GM23338 (cell line): Measurements from ENCODE around the gene CES1. TPM values are rescaled to one million over a fixed set of nuclear protein-coding genes. Genes with fewer than 3 reads are reported as not detected.

Experiments
- ATAC-seq: fragments of 200-7000 bp; cut with Tn5 transposase; 3 replicates; pipeline ENCODE4 v1.9.1; 2020
- DNase-seq: peaks from one replicate; pipeline ENCODE4 v3.0.0-alpha.2; 2015; ENCODE audit warnings: low spot score
- H2AFZ ChIP-seq: fragments of 200-600 bp; sonication (generic); 2 replicates; pipeline ENCODE4 v1.8.0; 2016; ENCODE audit warnings: antibody characterized with exemption, mild to moderate bottlenecking, moderate library complexity
- H3F3A ChIP-seq: fragments of 200-600 bp; sonication (generic); replicated peaks from 2 replicates; pipeline ENCODE4 v1.8.0; 2017; ENCODE audit warnings: antibody characterized with exemption, mixed run types, low read depth
- H3K27ac ChIP-seq: fragments of 200-600 bp; sonication (generic); 2 replicates; pipeline ENCODE4 v1.6.1; 2016; ENCODE audit warnings: low read depth
- H3K27me3 ChIP-seq: fragments of 200-600 bp; sonication (generic); 2 replicates; pipeline ENCODE4 v1.8.0; 2016; ENCODE audit warnings: mild to moderate bottlenecking, mixed run types, moderate library complexity; ENCODE audit not compliant: insufficient read depth
- H3K36me3 ChIP-seq: fragments of 200-600 bp; sonication (generic); 2 replicates; pipeline ENCODE4 v1.8.0; 2016; ENCODE audit warnings: mild to moderate bottlenecking; ENCODE audit not compliant: insufficient read depth
- H3K4me1 ChIP-seq: fragments of 200-600 bp; sonication (generic); 2 replicates; pipeline ENCODE4 v1.8.0; 2016; ENCODE audit warnings: mild to moderate bottlenecking, moderate library complexity; ENCODE audit not compliant: insufficient read depth
- H3K4me2 ChIP-seq: fragments of 200-600 bp; sonication (generic); 2 replicates; pipeline ENCODE4 v1.7.1; 2017; ENCODE audit warnings: mixed run types
- H3K4me3 ChIP-seq: fragments of 200-600 bp; sonication (generic); 2 replicates; pipeline ENCODE4 v1.6.1; 2016; ENCODE audit warnings: mixed run types
- H3K79me2 ChIP-seq: fragments of 200-600 bp; sonication (generic); replicated peaks from 2 replicates; pipeline ENCODE4 v1.8.0; 2017; ENCODE audit warnings: mild to moderate bottlenecking; ENCODE audit not compliant: insufficient read depth
- H3K9me2 ChIP-seq: fragments of 200-600 bp; sonication (generic); 2 replicates; pipeline ENCODE4 v1.8.0; 2017; ENCODE audit not compliant: insufficient read depth
- H4K20me1 ChIP-seq: fragments of 200-600 bp; sonication (generic); replicated peaks from 2 replicates; pipeline ENCODE4 v1.8.0; 2017; ENCODE audit warnings: mild to moderate bottlenecking; ENCODE audit not compliant: insufficient read depth
- H3K27ac Mint-ChIP-seq: 2 replicates; pipeline ENCODE4 v1.8.0; 2020; ENCODE audit warnings: inconsistent platforms, mild to moderate bottlenecking, moderate library complexity, mixed read lengths
- H3K27me3 Mint-ChIP-seq: 3 replicates; pipeline ENCODE4 v1.8.0; 2022; ENCODE audit warnings: low read depth, mild to moderate bottlenecking, moderate library complexity, mixed read lengths, inconsistent platforms; ENCODE audit not compliant: insufficient read depth, poor library complexity
- H3K36me3 Mint-ChIP-seq: 3 replicates; pipeline ENCODE4 v1.8.0; 2021; ENCODE audit warnings: low read depth, mild to moderate bottlenecking, inconsistent platforms, moderate library complexity, mixed read lengths
- H3K4me1 Mint-ChIP-seq: 3 replicates; pipeline ENCODE4 v1.8.0; 2020; ENCODE audit warnings: mild to moderate bottlenecking, inconsistent platforms, mixed read lengths
- H3K4me3 Mint-ChIP-seq: 3 replicates; pipeline ENCODE4 v1.8.0; 2021; ENCODE audit warnings: moderate library complexity, mild to moderate bottlenecking, inconsistent platforms, mixed read lengths
- H3K9me3 Mint-ChIP-seq: 3 replicates; pipeline ENCODE4 v1.8.0; 2020; ENCODE audit warnings: moderate library complexity, mild to moderate bottlenecking, inconsistent platforms, mixed read lengths
- CREB1 ChIP-seq: fragments of 250-450 bp; sonication (Bioruptor Pico); IDR thresholded peaks from 2 replicates; pipeline ENCODE4 v1.5.0; 2020; ENCODE audit warnings: low read depth, mild to moderate bottlenecking, moderate library complexity
- EZH2 ChIP-seq: fragments of 200-600 bp; sonication (generic); IDR thresholded peaks from one replicate; pipeline ENCODE4 v1.8.0; 2017; ENCODE audit warnings: antibody characterized with exemption, mild to moderate bottlenecking, low read depth; ENCODE audit not compliant: unreplicated experiment
- JUNB ChIP-seq: IDR thresholded peaks from one replicate; pipeline ENCODE4 v1.6.1; 2016; ENCODE audit warnings: antibody characterized with exemption; ENCODE audit not compliant: unreplicated experiment
- POLR2AphosphoS5 ChIP-seq: IDR thresholded peaks from 2 replicates; pipeline ENCODE4 v1.6.1; 2016; ENCODE audit warnings: antibody characterized with exemption, low read depth
- STAT1 ChIP-seq: IDR thresholded peaks from one replicate; pipeline ENCODE4 v1.6.1; 2016; ENCODE audit warnings: antibody characterized with exemption; ENCODE audit not compliant: unreplicated experiment
- ZNF331 ChIP-seq: fragments of 250-450 bp; sonication (Bioruptor Pico); IDR thresholded peaks from 2 replicates; pipeline ENCODE4 v1.5.0; 2020; ENCODE audit warnings: low read depth, mild to moderate bottlenecking, moderate library complexity
- polyA plus RNA-seq: library from polyadenylated mRNA; unstranded; fragments of >200 nt; fragmentation: Nextera tagmentation; extraction: Ambion mirVana; gene quantifications from 2 replicates; pipeline ENCODE4 v1.2.1, GENCODE V29; 2016
- total RNA-seq: library from RNA; depleted of rRNA; stranded (reverse); fragments of >200 nt; shearing (Covaris generic); gene quantifications from 2 replicates; pipeline ENCODE4 v1.2.3, GENCODE V29; 2014
- TF ChIP-seq, protein P1 (sequence below): fragments of 250-450 bp; sonication (Bioruptor Pico); IDR thresholded peaks from 2 replicates; pipeline ENCODE4 v1.5.0; 2020; ENCODE audit warnings: mild to moderate bottlenecking, moderate library complexity

The CES1 gene
- total and polyA plus RNA-seq, 2 experiments from 2014 or later = 1.5 TPM; not detected in 1

GRCh38 chr16:55871411-55872038 is 38.6 kb upstream of the CES1 start:
- Histone ChIP-seq H3F3A (no peaks in the 10 kb centered on the region), H3K27ac (no peak overlapping the region), H2AFZ (no peak overlapping the region), H4K20me1 (no peaks in the 10 kb centered on the region), H3K36me3 (no peaks in the 10 kb centered on the region), H3K79me2 (no peaks in the 10 kb centered on the region), H3K27me3 (no peaks in the 10 kb centered on the region), H3K9me2 (no peaks in the 10 kb centered on the region), H3K4me2 (no peak overlapping the region), H3K4me1 (no peaks in the 10 kb centered on the region), H3K4me3 (no peak overlapping the region)
- H3K4me3 Mint-ChIP-seq = no peak overlapping the region
- no peak for TF ChIP-seq CREB1
- no peak for TF ChIP-seq STAT1
- no peak for TF ChIP-seq EZH2
- TF ChIP-seq POLR2AphosphoS5 = no peak
- TF ChIP-seq, protein P1, sequence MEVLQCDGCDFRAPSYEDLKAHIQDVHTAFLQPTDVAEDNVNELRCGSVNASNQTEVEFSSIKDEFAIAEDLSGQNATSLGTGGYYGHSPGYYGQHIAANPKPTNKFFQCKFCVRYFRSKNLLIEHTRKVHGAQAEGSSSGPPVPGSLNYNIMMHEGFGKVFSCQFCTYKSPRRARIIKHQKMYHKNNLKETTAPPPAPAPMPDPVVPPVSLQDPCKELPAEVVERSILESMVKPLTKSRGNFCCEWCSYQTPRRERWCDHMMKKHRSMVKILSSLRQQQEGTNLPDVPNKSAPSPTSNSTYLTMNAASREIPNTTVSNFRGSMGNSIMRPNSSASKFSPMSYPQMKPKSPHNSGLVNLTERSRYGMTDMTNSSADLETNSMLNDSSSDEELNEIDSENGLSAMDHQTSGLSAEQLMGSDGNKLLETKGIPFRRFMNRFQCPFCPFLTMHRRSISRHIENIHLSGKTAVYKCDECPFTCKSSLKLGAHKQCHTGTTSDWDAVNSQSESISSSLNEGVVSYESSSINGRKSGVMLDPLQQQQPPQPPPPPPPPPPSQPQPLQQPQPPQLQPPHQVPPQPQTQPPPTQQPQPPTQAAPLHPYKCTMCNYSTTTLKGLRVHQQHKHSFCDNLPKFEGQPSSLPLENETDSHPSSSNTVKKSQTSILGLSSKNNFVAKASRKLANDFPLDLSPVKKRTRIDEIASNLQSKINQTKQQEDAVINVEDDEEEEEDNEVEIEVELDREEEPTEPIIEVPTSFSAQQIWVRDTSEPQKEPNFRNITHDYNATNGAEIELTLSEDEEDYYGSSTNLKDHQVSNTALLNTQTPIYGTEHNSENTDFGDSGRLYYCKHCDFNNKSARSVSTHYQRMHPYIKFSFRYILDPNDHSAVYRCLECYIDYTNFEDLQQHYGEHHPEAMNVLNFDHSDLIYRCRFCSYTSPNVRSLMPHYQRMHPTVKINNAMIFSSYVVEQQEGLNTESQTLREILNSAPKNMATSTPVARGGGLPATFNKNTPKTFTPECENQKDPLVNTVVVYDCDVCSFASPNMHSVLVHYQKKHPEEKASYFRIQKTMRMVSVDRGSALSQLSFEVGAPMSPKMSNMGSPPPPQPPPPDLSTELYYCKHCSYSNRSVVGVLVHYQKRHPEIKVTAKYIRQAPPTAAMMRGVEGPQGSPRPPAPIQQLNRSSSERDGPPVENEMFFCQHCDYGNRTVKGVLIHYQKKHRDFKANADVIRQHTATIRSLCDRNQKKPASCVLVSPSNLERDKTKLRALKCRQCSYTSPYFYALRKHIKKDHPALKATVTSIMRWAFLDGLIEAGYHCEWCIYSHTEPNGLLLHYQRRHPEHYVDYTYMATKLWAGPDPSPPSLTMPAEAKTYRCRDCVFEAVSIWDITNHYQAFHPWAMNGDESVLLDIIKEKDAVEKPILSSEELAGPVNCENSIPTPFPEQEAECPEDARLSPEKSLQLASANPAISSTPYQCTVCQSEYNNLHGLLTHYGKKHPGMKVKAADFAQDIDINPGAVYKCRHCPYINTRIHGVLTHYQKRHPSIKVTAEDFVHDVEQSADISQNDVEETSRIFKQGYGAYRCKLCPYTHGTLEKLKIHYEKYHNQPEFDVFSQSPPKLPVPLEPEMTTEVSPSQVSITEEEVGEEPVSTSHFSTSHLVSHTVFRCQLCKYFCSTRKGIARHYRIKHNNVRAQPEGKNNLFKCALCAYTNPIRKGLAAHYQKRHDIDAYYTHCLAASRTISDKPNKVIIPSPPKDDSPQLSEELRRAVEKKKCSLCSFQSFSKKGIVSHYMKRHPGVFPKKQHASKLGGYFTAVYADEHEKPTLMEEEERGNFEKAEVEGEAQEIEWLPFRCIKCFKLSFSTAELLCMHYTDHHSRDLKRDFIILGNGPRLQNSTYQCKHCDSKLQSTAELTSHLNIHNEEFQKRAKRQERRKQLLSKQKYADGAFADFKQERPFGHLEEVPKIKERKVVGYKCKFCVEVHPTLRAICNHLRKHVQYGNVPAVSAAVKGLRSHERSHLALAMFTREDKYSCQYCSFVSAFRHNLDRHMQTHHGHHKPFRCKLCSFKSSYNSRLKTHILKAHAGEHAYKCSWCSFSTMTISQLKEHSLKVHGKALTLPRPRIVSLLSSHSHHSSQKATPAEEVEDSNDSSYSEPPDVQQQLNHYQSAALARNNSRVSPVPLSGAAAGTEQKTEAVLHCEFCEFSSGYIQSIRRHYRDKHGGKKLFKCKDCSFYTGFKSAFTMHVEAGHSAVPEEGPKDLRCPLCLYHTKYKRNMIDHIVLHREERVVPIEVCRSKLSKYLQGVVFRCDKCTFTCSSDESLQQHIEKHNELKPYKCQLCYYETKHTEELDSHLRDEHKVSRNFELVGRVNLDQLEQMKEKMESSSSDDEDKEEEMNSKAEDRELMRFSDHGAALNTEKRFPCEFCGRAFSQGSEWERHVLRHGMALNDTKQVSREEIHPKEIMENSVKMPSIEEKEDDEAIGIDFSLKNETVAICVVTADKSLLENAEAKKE = no peak
- no peak for TF ChIP-seq JUNB
- no peak for TF ChIP-seq ZNF331 (CRISPR knock-in tag)
- no peak overlapping the region for H3K27ac Mint-ChIP-seq
- peaks cover 3% of the 10 kb centered on the region for H3K27me3 Mint-ChIP-seq
- ATAC-seq (no peak), DNase-seq (no peak)
- no peaks in the 10 kb centered on the region for H3K9me3 Mint-ChIP-seq
- H3K36me3 Mint-ChIP-seq = no peaks in the 10 kb centered on the region
- no peaks in the 10 kb centered on the region for H3K4me1 Mint-ChIP-seq

DNA sequence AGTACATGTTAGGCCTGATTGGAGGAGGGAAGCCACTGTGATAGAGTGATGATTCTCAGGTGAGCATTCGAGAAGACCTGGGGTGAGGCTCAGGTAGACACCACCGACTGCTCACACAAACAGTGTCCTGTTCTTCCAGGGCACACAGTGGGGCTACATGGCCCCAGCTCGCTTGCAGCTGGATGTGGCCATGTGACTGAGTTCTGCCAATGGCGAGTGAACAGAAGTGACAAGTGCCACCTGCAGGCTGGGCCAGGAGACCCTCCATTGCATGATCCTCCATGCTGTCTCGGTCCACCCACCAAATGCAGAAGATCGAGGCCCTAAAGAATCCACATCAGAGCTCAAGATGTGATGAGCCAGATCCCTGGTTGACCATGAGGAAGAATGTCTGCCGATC is 36.1 kb upstream of the CES1 start:
- peaks cover 6% of the 10 kb centered on the region for H3K27me3 Mint-ChIP-seq
- no peak for ATAC-seq
- H2AFZ ChIP-seq = no peak overlapping the region

More for the DNA sequence above, 36.1 kb upstream of the CES1 start:
- no peak for DNase-seq
- H3K27ac ChIP-seq = no peak overlapping the region
- H3K4me1 ChIP-seq = no peaks in the 10 kb centered on the region
- no peaks in the 10 kb centered on the region for H4K20me1 ChIP-seq
- TF ChIP-seq CREB1 = no peak
- no peaks in the 10 kb centered on the region for H3K36me3 ChIP-seq
- no peaks in the 10 kb centered on the region for H3F3A ChIP-seq
- Mint-ChIP-seq H3K36me3 (no peaks in the 10 kb centered on the region), H3K4me1 (no peaks in the 10 kb centered on the region), H3K27ac (no peak overlapping the region), H3K9me3 (no peaks in the 10 kb centered on the region), H3K4me3 (no peak overlapping the region)
- no peak overlapping the region for H3K4me2 ChIP-seq
- H3K79me2 ChIP-seq = no peaks in the 10 kb centered on the region
- H3K9me2 ChIP-seq = no peaks in the 10 kb centered on the region
- no peaks in the 10 kb centered on the region for H3K27me3 ChIP-seq
- H3K4me3 ChIP-seq = no peak overlapping the region
